HUES6 (cell line): ENCODE measurements around the gene OR1M1.
"Not testable (repeated sequence)": the region's sequence is repeated elsewhere in the genome, so short reads cannot be mapped to it uniquely, and the experiment has no call there.

ENCODE experiments used
- H3K27ac ChIP-seq: 2 replicates; pipeline ENCODE4 v1.7.0; 2013; ENCODE audit warnings: low read depth, mild to moderate bottlenecking, low read length, inconsistent platforms
- H3K27me3 ChIP-seq: 2 replicates; pipeline ENCODE4 v1.6.1; 2013; ENCODE audit warnings: low read length; ENCODE audit not compliant: control insufficient read depth, insufficient read depth
- H3K36me3 ChIP-seq: 2 replicates; pipeline ENCODE4 v1.6.1; 2013; ENCODE audit warnings: low read length; ENCODE audit not compliant: control insufficient read depth, insufficient read depth
- H3K4me1 ChIP-seq: 2 replicates; pipeline ENCODE4 v1.6.1; 2013; ENCODE audit warnings: low read length; ENCODE audit not compliant: control insufficient read depth, insufficient read depth
- H3K4me3 ChIP-seq: 2 replicates; pipeline ENCODE4 v1.5.1; 2013; ENCODE audit warnings: low read depth, low read length
- H3K9ac ChIP-seq: one replicate; pipeline ENCODE4 v1.6.1; 2013; ENCODE audit warnings: mild to moderate bottlenecking, low read length
- H3K9me3 ChIP-seq: 2 replicates; pipeline ENCODE4 v1.6.1; 2013; ENCODE audit warnings: low read depth, low read length; ENCODE audit not compliant: control insufficient read depth, insufficient read depth

OR1M1 gene

DNA sequence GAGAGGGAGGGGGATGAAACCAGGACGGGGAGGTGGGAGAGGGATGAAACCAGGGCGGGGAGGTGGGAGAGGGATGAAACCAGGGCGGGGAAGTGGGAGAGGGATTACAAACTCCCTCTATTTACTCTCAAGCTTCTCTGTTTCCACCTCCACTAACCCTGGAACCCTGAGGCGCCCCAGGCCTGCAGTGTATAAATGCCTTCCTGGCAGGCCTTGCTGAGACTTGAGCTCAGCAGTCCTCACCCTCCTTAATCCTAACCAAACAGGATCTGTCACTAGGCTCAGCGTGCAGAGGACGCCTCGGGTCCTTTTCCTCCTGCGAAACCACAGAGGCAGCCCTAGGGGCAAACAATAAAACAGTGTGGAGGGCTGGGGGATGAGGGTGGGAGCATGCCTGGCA lies 32.1 kb upstream of the OR1M1 start:
- Histone ChIP-seq H3K27me3 (no peaks in the 10 kb centered on the region), H3K36me3 (no peaks in the 10 kb centered on the region), H3K9ac (peak overlapping the region; percentile 66), H3K4me3 (peak overlapping the region; percentile 56), H3K27ac (peak overlapping the region; percentile 85; the same call in 1 of the 2 replicates), H3K9me3 (no peaks in the 10 kb centered on the region), H3K4me1 (peaks cover 19% of the 10 kb centered on the region)

GRCh38 chr19:9056131-9056530 lies 30.7 kb upstream of the OR1M1 start:
- peaks cover 23% of the 10 kb centered on the region for H3K4me1 ChIP-seq
- not testable (repeated sequence) for H3K4me3 ChIP-seq, H3K9me3 ChIP-seq, H3K36me3 ChIP-seq, H3K27me3 ChIP-seq, H3K27ac ChIP-seq, H3K9ac ChIP-seq

GRCh38 chr19:9057505-9058258 lies 29.2 kb upstream of the OR1M1 start:
- H3K4me1 ChIP-seq: peaks cover 23% of the 10 kb centered on the region
- no peak overlapping the region for H3K27ac ChIP-seq
- no peaks in the 10 kb centered on the region for H3K9me3 ChIP-seq
- H3K9ac ChIP-seq: no peak overlapping the region
- no peak overlapping the region for H3K4me3 ChIP-seq
- no peaks in the 10 kb centered on the region for H3K36me3 ChIP-seq
- no peaks in the 10 kb centered on the region for H3K27me3 ChIP-seq

- Histone ChIP-seq H3K27ac (no peak overlapping the region), H3K9me3 (no peaks in the 10 kb centered on the region), H3K9ac (no peak overlapping the region), H3K4me1 (peaks cover 17% of the 10 kb centered on the region), H3K36me3 (no peaks in the 10 kb centered on the region), H3K27me3 (no peaks in the 10 kb centered on the region), H3K4me3 (no peak overlapping the region)
These were observed 27.8 kb upstream of the OR1M1 start for GRCh38 chr19:9058905-9059667.

GRCh38 chr19:9060564-9061340 lies 26.1 kb upstream of the OR1M1 start:
- no peak overlapping the region for H3K9ac ChIP-seq
- H3K4me1 ChIP-seq: peaks cover 7% of the 10 kb centered on the region
- H3K27me3 ChIP-seq: no peaks in the 10 kb centered on the region
- no peaks in the 10 kb centered on the region for H3K36me3 ChIP-seq
- no peak overlapping the region for H3K27ac ChIP-seq
- H3K4me3 ChIP-seq: no peak overlapping the region
- no peaks in the 10 kb centered on the region for H3K9me3 ChIP-seq

- Histone ChIP-seq H3K9me3 (no peaks in the 10 kb centered on the region), H3K4me3 (no peak overlapping the region), H3K9ac (no peak overlapping the region), H3K4me1 (peaks cover 3% of the 10 kb centered on the region; the same call in 1 of the 2 replicates), H3K36me3 (no peaks in the 10 kb centered on the region), H3K27me3 (no peaks in the 10 kb centered on the region), H3K27ac (no peak overlapping the region)
These were observed 25.0 kb upstream of the OR1M1 start for GRCh38 chr19:9061879-9062278.

DNA sequence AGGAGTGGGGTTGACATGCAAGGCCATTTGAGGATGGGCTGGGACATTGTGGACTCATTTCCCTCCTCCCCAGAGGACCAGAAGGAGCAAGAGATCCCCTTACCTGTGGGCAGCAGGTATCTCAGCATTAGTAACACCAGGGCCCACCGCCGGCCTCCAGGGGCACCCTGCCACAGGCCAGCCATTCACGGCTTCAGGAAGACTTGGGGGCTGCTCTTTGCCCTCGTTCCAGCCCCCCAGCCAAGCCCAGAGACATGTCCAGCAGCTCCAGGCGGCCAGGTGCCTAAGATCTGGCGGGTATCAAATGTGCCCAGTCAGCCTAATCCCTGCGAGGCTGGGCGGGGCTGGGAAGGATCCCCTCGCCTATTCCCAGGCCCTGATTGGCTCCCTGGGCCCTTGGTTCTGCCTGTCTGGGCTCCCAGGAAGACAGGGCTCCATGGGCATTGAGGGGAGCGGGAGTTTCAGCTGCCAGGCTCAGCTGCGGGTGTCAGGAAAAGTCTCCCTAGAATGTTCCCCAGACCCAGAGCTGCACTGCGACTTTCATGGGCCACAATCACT lies 21.3 kb upstream of the OR1M1 start:
- Histone ChIP-seq H3K9ac (no peak overlapping the region), H3K9me3 (no peaks in the 10 kb centered on the region)

DNA sequence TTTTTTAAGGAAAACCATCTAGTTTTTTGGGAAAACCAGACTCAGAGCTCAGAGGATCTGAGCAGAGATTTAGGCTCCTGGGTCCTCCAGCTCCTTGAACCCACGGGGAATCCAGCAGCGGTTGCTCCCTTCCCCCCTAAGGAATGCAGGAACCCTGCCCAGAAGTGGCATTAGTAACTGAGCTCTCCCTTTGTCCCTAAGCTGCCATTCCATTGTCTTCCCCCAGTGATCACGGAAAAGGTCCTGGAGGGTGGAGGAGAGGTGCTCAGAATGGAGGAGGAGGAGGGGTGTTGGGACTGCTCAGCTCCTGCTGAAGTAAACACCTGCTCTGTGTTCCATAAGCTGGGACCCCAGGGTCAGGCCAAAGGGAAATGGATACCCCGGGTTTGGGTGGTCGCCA lies 16.8 kb upstream of the OR1M1 start:
- Histone ChIP-seq H3K9ac (peak overlapping the region; percentile 52), H3K4me1 (peaks cover 18% of the 10 kb centered on the region), H3K27ac (peak overlapping the region; percentile 44; the same call in 1 of the 2 replicates), H3K27me3 (no peaks in the 10 kb centered on the region), H3K4me3 (no peak overlapping the region), H3K9me3 (no peaks in the 10 kb centered on the region), H3K36me3 (no peaks in the 10 kb centered on the region)

More for the DNA sequence above, 21.3 kb upstream of the OR1M1 start:
- Histone ChIP-seq H3K27ac (no peak overlapping the region), H3K36me3 (no peaks in the 10 kb centered on the region), H3K4me1 (peaks cover 8% of the 10 kb centered on the region; the same call in 1 of the 2 replicates), H3K4me3 (no peak overlapping the region), H3K27me3 (no peaks in the 10 kb centered on the region)

DNA sequence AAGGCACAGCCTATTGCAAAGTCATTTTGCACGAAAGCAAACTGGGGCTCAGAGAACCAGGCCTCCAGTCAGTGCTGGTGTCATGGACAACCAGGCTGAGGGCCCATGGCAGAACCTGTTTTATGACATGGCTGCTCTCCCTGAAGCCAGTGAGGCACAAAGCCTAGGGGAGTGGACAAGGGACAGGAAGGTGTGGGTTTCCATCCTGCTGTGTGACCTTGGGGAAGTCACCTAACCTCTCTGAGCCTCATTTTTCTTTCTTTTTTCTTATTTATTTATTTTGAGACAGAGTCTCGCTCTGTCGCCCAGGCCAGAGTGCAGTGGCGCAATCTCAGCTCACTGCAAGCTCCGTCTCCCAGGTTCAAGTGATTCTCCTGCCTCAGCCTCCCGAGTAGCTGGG lies 15.1 kb upstream of the OR1M1 start:
- H3K9me3 ChIP-seq, H3K27me3 ChIP-seq, H3K9ac ChIP-seq, H3K27ac ChIP-seq, H3K36me3 ChIP-seq, H3K4me3 ChIP-seq: not testable (repeated sequence)
- H3K4me1 ChIP-seq: peaks cover 27% of the 10 kb centered on the region

- H3K4me1 ChIP-seq: peaks cover 29% of the 10 kb centered on the region
- H3K4me3 ChIP-seq: no peak overlapping the region
- peak overlapping the region; percentile 17 for H3K9ac ChIP-seq
- no peaks in the 10 kb centered on the region for H3K27me3 ChIP-seq
- no peaks in the 10 kb centered on the region for H3K36me3 ChIP-seq
- no peaks in the 10 kb centered on the region for H3K9me3 ChIP-seq
- H3K27ac ChIP-seq: peak overlapping the region; percentile 86; the same call in 1 of the 2 replicates
These were observed 13.1 kb upstream of the OR1M1 start for GRCh38 chr19:9073806-9074205.
